SK-N-MC (cell line): ENCODE results near the gene C16orf92.

Experiments used
- EZH2 ChIP-seq: fragments of 200-600 bp; sonication (generic); IDR thresholded peaks from one replicate; pipeline ENCODE4 v1.6.1; 2017; ENCODE audit warnings: antibody characterized with exemption
- FOXP2 ChIP-seq: optimal IDR thresholded peaks from 2 replicates; pipeline ENCODE3; 2011; ENCODE audit warnings: mild to moderate bottlenecking, moderate library complexity; ENCODE audit not compliant: insufficient read depth; ENCODE audit errors: extremely low read length, control extremely low read depth
- POLR2AphosphoS5 ChIP-seq: IDR thresholded peaks from 2 replicates; pipeline ENCODE4 v1.6.1; 2012; ENCODE audit warnings: mild to moderate bottlenecking, low read depth, low read length, borderline replicate concordance

DNA sequence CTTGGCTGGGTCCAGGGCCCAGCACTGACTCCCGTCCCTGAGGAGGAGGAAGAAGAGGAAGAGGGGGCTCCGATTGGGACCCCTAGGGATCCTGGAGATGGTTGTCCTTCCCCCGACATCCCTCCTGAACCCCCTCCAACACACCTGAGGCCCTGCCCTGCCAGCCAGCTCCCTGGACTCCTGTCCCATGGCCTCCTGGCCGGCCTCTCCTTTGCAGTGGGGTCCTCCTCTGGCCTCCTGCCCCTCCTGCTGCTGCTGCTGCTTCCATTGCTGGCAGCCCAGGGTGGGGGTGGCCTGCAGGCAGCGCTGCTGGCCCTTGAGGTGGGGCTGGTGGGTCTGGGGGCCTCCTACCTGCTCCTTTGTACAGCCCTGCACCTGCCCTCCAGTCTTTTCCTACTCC is 36.1 kb upstream of the C16orf92 start:
- TF ChIP-seq POLR2AphosphoS5, result no peak
- no peak for TF ChIP-seq EZH2
- no peak for TF ChIP-seq FOXP2
